ENCODE results near the gene MALAT1.

GRCh38 chr11:65459552-65459951 is 39.3 kb upstream of the MALAT1 start:
- TF ChIP-seq POLR2A (IDR thresholded peaks at IDR 0.05) (no peak), POLR2AphosphoS5 (IDR thresholded peaks at IDR 0.05) (no peak), CTCF (IDR thresholded peaks at IDR 0.05) (no peak)
